HG02798 (cell line): ENCODE data around the gene MOGAT2.
"Not testable (repeated sequence)": the region's sequence is repeated elsewhere in the genome, so short reads cannot be mapped to it uniquely, and the experiment has no call there.

ENCODE experiments used
- ATAC-seq: cut with Tn5 transposase; IDR thresholded peaks from one replicate; pipeline ENCODE4 v1.9.1; 2021; ENCODE audit warnings: mild to moderate bottlenecking; ENCODE audit not compliant: unreplicated experiment, poor library complexity

The MOGAT2 gene

GRCh38 chr11:75748729-75749273 lies 31.2 kb downstream of the MOGAT2 start:
- ATAC-seq = not testable (repeated sequence)

GRCh38 chr11:75754933-75755332 lies 37.3 kb downstream of the MOGAT2 start:
- not testable (repeated sequence) for ATAC-seq

- no peak for ATAC-seq
Observed at GRCh38 chr11:75757651-75758050, 40.0 kb downstream of the MOGAT2 start.

- no peak for ATAC-seq
Observed at GRCh38 chr11:75759832-75760231, 42.2 kb downstream of the MOGAT2 start.

GRCh38 chr11:75760243-75760642 lies 42.6 kb downstream of the MOGAT2 start:
- ATAC-seq = no peak

GRCh38 chr11:75760710-75761493 lies 43.3 kb downstream of the MOGAT2 start:
- no peak for ATAC-seq

GRCh38 chr11:75762158-75762557 lies 44.5 kb downstream of the MOGAT2 start:
- no peak for ATAC-seq

- ATAC-seq = no peak
Observed at GRCh38 chr11:75762885-75763284, 45.2 kb downstream of the MOGAT2 start.

- ATAC-seq = no peak
Observed at GRCh38 chr11:75763846-75764245, 46.2 kb downstream of the MOGAT2 start.

- ATAC-seq = no peak
Observed at GRCh38 chr11:75765116-75765515, 47.5 kb downstream of the MOGAT2 start.

GRCh38 chr11:75766443-75767227 lies 49.0 kb downstream of the MOGAT2 start:
- no peak for ATAC-seq

- no peak for ATAC-seq
Observed at GRCh38 chr11:75767228-75767572, 49.6 kb downstream of the MOGAT2 start.

GRCh38 chr11:75767793-75768111 lies 50.1 kb downstream of the MOGAT2 start:
- no peak for ATAC-seq

GRCh38 chr11:75768112-75768908 lies 50.7 kb downstream of the MOGAT2 start, which contains the start of gene DGAT2:
Gene DGAT2, plus strand, starts transcription at chr11:75768778. Its CDS starts 214 bp downstream, at chr11:75768992.
- peak; percentile 75 for ATAC-seq

- no peak for ATAC-seq
Observed at GRCh38 chr11:75768909-75769771, 51.5 kb downstream of the MOGAT2 start.

- ATAC-seq = no peak
Observed at GRCh38 chr11:75770102-75770501, 52.5 kb downstream of the MOGAT2 start.

- no peak for ATAC-seq
Observed at GRCh38 chr11:75771646-75772410, 54.2 kb downstream of the MOGAT2 start.

- ATAC-seq = peak; percentile 76
Observed at GRCh38 chr11:75773595-75774353, 56.1 kb downstream of the MOGAT2 start.
